CD4-positive, alpha-beta T cell treated with Interleukin-4 for 1 hour (primary cell): ENCODE data around the gene CCDC78.
"Not testable (repeated sequence)": the region's sequence is repeated elsewhere in the genome, so short reads cannot be mapped to it uniquely, and the experiment has no call there.

Source experiments
- DNase-seq, 2 donors: peaks; one replicate each; pipeline ENCODE4 v3.0.0-alpha.2; 2020 to 2022

CCDC78 gene

DNA sequence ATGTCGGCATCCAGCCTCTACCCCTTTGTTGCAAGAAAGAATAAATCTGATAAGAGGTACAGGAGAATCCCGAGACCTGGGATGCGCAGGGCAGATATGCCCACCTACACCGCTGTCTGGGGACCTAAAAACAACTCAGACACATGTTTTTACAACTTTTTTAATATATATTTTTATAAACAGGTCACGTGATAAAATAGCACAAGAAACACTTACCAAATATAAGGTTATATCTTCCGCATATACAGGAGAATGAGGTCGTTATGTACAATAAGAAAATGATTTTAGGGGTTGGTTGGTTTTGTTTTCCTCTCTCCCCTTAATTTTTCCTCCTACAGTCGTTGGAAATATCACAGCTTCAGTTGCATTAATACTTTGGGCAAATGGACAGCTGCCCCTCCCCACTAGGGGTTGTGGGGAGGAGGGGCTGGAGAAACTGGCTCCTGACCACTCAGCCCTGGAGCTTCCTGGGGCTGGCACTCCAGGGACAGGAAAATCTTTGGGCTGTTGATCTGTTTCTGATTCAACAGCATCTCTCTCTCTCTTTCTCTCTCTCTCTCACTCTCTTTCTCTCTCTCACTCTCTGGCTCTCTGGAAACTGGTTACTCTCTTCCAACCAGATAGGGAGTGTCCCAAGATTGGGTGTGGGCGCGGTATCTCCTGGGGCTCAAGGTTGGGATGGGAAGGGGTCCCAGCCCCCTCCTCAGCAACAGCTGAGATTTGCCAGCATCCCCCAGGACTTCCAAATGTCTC is 33.7 kb downstream of the CCDC78 start:
- no peak for DNase-seq

- not testable (repeated sequence) for DNase-seq
Observed at GRCh38 chr16:691242-691641, 35.0 kb downstream of the CCDC78 start.

- DNase-seq = no peak
Observed at GRCh38 chr16:689175-689897, 36.9 kb downstream of the CCDC78 start.

DNA sequence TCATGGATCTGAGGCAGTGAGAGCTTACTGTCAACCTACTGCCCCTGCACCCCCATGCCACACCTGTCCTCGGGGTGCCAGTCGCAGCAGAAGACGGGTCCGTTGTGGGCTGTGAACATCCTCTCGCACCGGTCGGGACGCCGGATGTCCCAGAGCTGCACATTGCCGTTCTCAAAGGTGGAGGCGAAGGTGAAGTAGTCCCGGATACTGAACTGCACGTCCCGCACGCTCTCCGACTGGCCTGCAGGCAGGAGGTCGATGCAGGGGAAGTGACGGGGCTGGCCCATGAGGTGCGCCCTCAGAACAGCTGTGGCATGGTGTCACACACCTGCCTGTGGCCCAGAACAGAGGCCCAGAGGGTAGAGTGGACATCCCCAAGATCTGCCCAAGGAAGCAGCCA is 38.7 kb downstream of the CCDC78 start:
- DNase-seq = no peak

DNA sequence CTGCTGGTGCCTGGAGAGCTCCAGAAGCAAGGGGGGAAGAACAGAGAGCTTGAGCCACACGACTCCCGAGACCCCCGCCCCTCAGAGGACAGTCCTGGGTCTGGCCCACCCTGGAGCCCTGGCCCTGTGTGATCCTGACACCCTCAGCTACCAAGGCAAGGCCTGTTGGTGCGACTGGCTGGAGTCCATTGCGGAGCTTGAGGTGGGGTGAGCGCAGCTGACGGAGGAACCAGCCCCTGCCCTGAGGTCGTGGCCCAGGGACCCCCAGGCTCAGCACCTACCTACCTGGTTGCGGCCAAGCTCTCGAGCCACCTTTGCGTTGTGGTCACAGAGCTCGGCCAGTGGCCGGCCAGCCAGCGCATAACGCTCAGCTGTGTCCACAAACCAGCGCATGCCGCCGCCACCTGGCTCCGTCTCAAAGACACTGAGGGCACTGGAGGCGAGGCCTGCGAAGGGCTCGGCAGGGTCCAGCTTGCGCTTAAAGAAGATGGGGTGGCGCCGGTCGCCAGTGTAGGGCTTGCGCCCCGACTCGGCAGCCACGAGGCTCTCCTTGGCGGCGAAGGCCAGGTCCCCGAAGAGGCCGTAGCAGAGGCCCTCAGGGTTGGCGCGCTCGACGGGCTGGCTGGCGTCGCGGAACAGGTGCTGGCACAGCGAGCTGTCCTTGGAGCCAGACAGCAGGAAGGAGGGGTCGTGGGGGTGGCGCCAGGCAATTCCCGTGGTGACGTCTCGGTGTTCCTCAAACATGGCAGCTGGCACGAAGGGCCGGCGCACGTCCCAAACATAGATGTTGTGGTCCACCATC is 39.6 kb downstream of the CCDC78 start:
- DNase-seq = no peak

GRCh38 chr16:685967-686366 is 40.3 kb downstream of the CCDC78 start:
- peak in 1 of 2 donors; percentile 26 for DNase-seq

DNA sequence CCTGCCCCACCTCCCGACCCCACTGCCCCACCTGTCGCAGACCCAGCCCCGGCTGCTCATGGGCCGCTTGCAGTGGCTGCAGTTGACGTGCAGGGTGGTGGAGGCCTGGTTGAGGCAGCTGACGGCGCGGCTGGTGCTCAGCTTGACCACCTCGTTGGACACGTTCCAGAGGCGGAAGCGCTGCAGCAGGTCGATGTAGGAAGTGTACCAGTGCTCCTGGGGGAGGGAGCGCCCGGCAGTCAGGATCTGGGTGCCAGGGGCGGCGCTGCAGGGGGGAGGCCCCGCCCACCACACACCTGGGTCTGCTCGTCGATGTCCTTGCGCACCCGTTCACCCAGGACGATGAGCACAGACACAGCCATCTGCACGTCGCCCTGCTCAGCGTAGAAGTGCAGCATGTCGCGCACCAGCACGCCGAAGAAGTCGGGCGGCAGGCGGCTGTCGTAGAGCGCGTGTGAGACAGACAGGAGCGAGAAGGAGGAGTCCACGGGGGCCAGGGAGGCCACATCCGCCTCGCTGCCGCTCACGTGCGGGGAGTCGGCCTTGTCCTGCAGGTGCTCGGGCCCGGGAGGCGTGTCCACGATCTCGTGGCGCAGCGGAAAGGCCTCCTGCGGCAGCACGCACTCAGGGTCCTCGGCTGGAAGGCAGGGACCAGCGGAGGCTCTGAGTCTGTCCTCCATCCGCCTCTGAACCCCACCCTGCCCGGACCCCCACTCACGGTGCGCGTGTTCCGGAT is 41.1 kb downstream of the CCDC78 start:
- DNase-seq = no peak

DNA sequence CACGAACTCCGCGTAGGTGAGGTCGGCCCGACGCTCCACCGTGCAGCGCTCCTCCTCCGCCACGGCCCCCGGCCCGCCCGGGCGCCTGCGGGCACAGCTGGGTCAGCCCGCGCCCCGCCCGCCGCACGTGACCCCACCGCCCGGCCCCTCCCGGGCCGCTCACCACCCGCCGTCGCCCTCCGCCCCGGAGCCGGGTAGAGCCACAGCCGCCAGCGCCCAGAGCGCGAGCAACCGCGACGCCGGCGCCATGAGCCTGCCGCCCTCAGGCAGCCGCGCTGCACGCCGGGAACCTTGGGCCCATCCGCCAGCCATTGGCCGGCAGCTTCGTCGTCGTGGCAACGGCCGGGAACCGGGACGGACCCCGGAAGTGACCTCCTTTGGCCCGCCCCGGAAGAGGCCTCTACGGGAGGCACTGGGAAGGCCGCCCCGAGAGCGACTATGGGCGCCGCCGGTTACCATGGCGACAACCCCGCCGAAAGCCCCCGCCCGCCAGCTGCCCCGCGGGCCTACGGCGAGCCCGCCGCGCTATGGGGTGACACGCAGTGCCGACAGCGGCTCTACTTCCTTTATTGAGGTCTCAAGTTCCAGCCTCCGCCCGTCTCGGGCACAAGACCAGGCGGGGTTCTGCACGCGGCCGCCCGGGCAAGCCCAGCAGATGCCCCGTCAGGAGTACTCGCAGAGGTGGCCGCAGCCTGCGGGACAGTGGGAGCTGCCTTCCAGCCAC is 42.0 kb downstream of the CCDC78 start, which contains the start of gene JMJD8:
Gene JMJD8, minus strand, starts transcription at position 264 of the 724 bp plus-strand sequence. Its CDS starts 15 bp downstream, at position 249.
- peak; percentile 98 for DNase-seq

- no peak for DNase-seq
Observed at GRCh38 chr16:683396-684070, 42.7 kb downstream of the CCDC78 start.

DNA sequence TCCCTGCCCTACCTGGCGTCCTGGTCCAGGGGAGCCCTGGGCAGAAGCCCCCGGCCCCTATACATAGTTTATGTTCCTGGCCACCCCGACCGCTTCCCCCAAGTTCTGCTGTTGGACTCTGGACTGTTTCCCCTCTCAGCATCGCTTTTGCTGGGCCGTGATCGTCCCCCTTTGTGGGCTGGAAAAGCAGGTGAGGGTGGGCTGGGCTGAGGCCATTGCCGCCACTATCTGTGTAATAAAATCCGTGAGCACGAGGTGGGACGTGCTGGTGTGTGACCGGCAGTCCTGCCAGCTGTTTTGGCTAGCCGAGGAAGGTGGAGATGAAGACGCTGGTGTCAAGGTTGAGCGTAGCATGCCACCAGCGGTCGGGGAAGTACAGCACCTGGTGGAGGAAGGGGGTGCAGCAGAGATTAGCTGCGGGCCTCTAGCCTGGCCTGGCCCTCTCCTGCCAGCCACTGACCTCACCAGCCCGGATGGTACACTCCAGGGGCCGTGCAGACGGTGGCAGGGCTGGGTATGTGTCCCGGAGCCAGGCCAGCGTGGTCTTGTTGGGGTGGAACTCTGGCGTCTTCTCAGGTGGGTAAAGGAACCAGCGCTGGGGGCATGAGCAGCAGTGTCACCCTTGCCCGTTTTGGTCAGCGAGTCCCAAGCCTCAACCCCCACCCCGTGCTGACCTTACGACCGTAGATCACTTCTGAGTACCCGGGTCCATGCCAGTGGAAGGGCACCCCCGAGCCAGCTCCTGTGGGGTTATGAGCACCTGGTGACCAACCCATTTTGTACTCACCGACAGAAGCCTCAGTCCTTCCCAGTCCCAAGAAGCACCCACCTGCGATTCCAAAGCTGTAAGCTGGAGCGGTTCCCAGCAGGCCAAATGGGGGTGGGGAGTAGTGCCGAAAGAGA is 43.5 kb downstream of the CCDC78 start:
- DNase-seq = no peak

GRCh38 chr16:681746-682427 is 44.4 kb downstream of the CCDC78 start:
- no peak for DNase-seq

GRCh38 chr16:680967-681745 is 45.1 kb downstream of the CCDC78 start:
- DNase-seq = no peak

DNA sequence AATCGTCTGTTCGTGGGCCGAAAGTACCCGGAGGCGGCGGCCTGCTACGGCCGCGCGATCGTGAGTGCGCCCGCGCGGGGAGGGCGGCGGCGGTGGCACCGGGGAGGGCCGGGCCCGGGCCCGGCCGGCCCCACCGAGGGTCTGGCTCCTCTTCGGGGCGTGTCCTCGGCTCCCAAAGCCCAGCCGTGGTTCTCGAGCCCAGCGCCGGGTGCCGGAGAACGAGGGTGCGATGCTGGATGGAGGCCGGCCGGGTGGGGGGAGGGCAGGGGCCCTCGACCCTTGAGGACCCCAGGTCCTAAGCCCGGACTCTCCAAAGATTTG is 45.7 kb downstream of the CCDC78 start:
- no peak for DNase-seq

DNA sequence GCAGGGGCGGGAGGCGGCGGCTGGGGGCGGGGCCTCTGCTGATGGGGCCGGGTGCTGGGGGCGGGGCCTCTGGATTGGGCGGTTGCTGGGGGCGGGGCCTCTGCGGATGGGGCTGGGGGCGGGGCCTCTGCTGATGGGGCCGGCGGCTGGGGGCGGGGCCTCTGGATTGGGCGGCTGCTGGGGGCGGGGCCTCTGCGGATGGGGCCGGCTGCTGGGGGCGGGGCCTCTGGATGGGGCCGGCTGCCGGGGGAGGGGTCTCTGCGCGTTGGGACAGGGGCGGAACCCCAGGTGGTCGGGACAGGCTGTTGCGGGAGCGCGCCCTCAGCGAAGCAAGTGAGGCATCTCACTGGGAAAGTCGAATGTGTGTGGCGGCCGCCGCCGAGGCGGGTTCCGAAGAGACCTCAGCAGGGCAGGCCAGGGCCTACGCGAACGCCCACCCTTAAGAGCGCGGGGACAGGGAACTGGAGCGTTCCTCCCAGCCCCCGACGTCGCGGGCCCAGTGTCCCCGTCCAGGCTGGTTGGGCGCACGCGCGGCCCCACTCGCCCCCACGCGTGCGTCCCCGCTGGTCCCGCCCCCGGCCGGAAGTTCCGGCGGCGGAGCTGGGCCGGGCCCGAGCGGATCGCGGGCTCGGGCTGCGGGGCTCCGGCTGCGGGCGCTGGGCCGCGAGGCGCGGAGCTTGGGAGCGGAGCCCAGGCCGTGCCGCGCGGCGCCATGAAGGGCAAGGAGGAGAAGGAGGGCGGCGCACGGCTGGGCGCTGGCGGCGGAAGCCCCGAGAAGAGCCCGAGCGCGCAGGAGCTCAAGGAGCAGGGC is 46.2 kb downstream of the CCDC78 start, which contains the start of gene STUB1:
Gene STUB1, plus strand, starts transcription at position 597 of the 811 bp plus-strand sequence. Its CDS starts 116 bp downstream, at position 713.
- peak; percentile 86 to 90 for DNase-seq

- DNase-seq = peak; percentile 55 to 63
Observed at GRCh38 chr16:678858-679813, 47.1 kb downstream of the CCDC78 start.

GRCh38 chr16:678209-678857 is 47.9 kb downstream of the CCDC78 start:
- no peak for DNase-seq
